Body of pancreas (tissue), 4 donors: ENCODE measurements around the gene SPAG9. TPM values are rescaled to one million over a fixed set of nuclear protein-coding genes. Genes with fewer than 3 reads are reported as not detected.
"Not testable (repeated sequence)": the region's sequence is repeated elsewhere in the genome, so short reads cannot be mapped to it uniquely, and the experiment has no call there.

Experiments used
- ATAC-seq: fragments of 150-250 bp; one replicate; pipeline ENCODE4 v1.9.1; 2016
- DNase-seq, 4 donors: peaks; one replicate each; pipeline ENCODE4 v3.0.0-alpha.2; 2019
- H3K27ac ChIP-seq, 4 donors: fragments of 200-600 bp; sonication (generic); 1 replicate in 3 of 4; 2 replicates in 1 of 4; pipeline versions ENCODE4 v1.5.1 to v1.6.1; 2016 to 2019; ENCODE audit warnings: mild to moderate bottlenecking in 1 of 4, mixed read lengths in 1 of 4, moderate library complexity in 1 of 4
- H3K27me3 ChIP-seq, 2 donors: fragments of 200-600 bp; sonication (generic); one replicate each; pipeline ENCODE4 v1.6.0; 2016; ENCODE audit warnings: mild to moderate bottlenecking in 1 of 2
- H3K36me3 ChIP-seq, 2 donors: fragments of 200-600 bp; sonication (generic); replicated peaks in 1 of 2; 2 replicates each; pipeline ENCODE4 v1.5.1; 2016; ENCODE audit warnings: low read depth in 2 of 2; ENCODE audit not compliant: insufficient read depth in 1 of 2
- H3K4me1 ChIP-seq: fragments of 200-600 bp; sonication (generic); one replicate; pipeline ENCODE4 v1.6.0; 2016
- H3K4me3 ChIP-seq, 2 donors: fragments of 200-600 bp; sonication (generic); 1 replicate in 1 of 2; 2 replicates in 1 of 2; pipeline ENCODE4 v1.5.1; 2016 to 2019
- H3K9me3 ChIP-seq, 3 donors: fragments of 200-600 bp; sonication (generic); 1 replicate in 2 of 3; 2 replicates in 1 of 3; pipeline ENCODE4 v1.5.1; 2016
- POLR2A ChIP-seq, 3 donors: fragments of 450-650 bp; IDR thresholded peaks; one replicate each; pipeline ENCODE4 v1.6.1; 2016; ENCODE audit warnings: antibody characterized with exemption in 3 of 3, mild to moderate bottlenecking in 2 of 3
- WGBS, 2 donors: methylation state at CpG; one replicate each; pipeline ENCODE4 v1.1.5; 2017; 5-methylcytosine and 5-hydroxymethylcytosine counted together
- intact Hi-C: fragments of 100-400 bp; cut with DNase I; formaldehyde crosslinking; loops from one replicate; pipeline ENCODE4 v1.15.1; 2023
- total RNA-seq, 2 donors: library from RNA; depleted of rRNA; stranded (reverse); fragments of >200 nt; gene quantifications; one replicate each; pipeline ENCODE4 v1.1.0, GENCODE V29; 2016
- TF ChIP-seq, protein P1 (sequence below), 7 experiments: fragments of 450-650 bp in 4 of 7; fragments of 200-600 bp in 3 of 7; sonication (generic) in 3 of 7; IDR thresholded peaks; one replicate each; pipeline ENCODE4 v1.5.1; 2016 to 2019; ENCODE audit warnings: antibody characterized with exemption in 7 of 7

SPAG9 gene
- total RNA-seq, 2 donors from 2014 or later = 49.8 to 76.8 TPM

DNA sequence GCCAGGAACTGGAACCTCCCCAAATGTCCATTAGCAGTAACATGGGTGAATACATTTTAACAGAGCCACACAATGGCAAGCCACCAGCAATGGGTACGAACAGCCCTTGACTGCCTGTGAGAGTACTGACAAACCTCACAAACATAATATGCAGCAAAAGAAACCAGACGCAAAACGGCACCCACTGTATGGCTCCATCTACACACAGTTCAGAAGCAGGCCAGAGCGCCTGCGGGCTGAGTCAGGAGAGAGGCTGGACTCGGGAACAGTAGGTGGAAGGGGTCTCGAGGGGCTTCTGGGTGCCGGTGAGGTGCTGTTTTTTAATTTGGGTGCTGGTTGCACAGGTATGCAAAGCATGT lies 177.1 kb downstream of the SPAG9 start:
- TF ChIP-seq, protein P1, sequence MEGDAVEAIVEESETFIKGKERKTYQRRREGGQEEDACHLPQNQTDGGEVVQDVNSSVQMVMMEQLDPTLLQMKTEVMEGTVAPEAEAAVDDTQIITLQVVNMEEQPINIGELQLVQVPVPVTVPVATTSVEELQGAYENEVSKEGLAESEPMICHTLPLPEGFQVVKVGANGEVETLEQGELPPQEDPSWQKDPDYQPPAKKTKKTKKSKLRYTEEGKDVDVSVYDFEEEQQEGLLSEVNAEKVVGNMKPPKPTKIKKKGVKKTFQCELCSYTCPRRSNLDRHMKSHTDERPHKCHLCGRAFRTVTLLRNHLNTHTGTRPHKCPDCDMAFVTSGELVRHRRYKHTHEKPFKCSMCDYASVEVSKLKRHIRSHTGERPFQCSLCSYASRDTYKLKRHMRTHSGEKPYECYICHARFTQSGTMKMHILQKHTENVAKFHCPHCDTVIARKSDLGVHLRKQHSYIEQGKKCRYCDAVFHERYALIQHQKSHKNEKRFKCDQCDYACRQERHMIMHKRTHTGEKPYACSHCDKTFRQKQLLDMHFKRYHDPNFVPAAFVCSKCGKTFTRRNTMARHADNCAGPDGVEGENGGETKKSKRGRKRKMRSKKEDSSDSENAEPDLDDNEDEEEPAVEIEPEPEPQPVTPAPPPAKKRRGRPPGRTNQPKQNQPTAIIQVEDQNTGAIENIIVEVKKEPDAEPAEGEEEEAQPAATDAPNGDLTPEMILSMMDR (IDR thresholded peaks at IDR 0.05) = no peak
- TF ChIP-seq POLR2A (IDR thresholded peaks at IDR 0.05) = no peak
- intact Hi-C loops = no loop called here
- Histone ChIP-seq H3K4me1 (peaks cover 70% of the 10 kb centered on the region), H3K36me3 (no peaks in the 10 kb centered on the region), H3K27ac (peak overlapping the region; percentile 97 to 99 (median 98)), H3K4me3 (no peak overlapping the region), H3K9me3 (no peaks in the 10 kb centered on the region), H3K27me3 (no peaks in the 10 kb centered on the region)
- 24 to 46% methylated on average over 8 of the region's 8 CpGs for WGBS, 2 donors
- no peak for ATAC-seq
- DNase-seq = peak in 3 of 4 donors; percentile 20 to 57 (median 28)

DNA sequence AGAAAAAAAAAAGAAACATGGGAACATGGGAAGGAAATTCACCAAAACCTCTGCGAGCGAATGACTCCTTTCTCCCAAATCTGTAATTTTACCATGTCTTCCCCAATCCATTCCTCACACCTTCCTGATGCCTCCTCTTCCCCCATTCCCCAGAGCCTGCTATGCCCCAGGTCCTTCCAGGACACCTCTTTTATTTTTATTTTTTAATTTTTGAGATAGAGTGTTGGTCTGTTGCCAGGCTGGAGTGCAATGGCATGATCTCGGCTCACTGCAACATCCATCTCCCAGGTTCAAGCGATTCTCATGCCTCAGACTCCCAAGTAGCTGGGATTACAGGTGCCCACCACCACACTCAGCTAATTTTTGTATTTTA lies 179.0 kb downstream of the SPAG9 start:
- peak in 1 of 3 donors; percentile 4 for TF ChIP-seq POLR2A (IDR thresholded peaks at IDR 0.05)
- DNase-seq = peak in 3 of 4 donors; percentile 4 to 46 (median 46)
- Histone ChIP-seq H3K4me1 (peaks cover 58% of the 10 kb centered on the region), H3K27ac (peak overlapping the region; percentile 62 to 99 (median 98))
- H3K27me3 ChIP-seq, intact Hi-C loops, H3K9me3 ChIP-seq, ATAC-seq, H3K36me3 ChIP-seq, H3K4me3 ChIP-seq: not testable (repeated sequence)
- 62 to 68% methylated on average over 4 of the region's 4 CpGs for WGBS, 2 donors

DNA sequence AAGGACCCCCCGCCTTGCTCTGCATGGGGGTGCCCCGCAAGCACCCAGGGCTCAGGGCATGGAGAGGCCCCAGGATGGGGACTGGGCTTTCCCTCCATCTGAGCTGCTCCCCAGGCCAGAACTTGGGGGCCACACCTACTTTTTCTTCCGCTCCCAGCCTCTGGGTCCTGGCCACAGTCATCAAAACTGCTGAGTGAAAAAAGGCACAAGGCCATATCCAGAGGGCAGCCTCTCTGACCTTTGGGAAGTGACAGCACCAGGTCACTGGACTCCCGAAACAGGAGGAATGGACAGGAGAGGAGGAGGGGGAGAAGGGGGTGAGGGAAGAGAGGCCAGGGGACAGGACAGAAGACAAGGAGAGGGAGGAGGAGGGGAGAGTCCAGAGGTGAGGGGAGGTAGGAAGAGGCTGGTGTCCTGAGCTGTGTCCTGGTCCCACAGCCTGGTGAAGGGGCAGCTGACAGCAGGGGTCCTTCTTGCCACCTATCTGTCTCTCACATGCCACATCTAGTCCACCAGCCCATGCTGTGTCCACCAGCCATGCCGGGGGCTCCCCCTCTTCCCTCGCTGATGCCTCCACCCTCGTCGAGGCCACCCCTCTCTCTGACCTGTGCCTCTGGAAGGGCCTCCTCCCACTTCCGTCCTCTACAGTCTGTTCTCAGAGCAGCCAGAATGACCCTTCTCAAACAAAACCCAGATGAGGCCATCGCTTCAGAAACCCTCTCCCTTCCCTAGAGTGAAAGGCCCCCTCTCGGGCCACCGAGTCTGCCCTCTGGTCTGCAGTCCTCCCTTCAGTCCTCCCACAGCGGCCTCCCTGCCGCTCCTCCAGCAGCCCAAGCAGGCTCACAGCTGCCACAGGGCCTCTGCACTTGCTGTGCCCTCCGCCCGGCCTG lies 180.6 kb downstream of the SPAG9 start:
- Histone ChIP-seq H3K4me3 (no peak overlapping the region), H3K9me3 (no peaks in the 10 kb centered on the region), H3K36me3 (no peaks in the 10 kb centered on the region), H3K4me1 (peaks cover 67% of the 10 kb centered on the region), H3K27me3 (no peaks in the 10 kb centered on the region), H3K27ac (peak overlapping the region in 2 of 4 donors; percentile 37 to 39)
- DNase-seq = peak in 1 of 4 donors; percentile 11
- 76 to 78% methylated on average over 14 to 16 of the region's 16 CpGs for WGBS, 2 donors
- TF ChIP-seq, protein P1 (IDR thresholded peaks at IDR 0.05) = no peak
- TF ChIP-seq POLR2A (IDR thresholded peaks at IDR 0.05) = no peak
- ATAC-seq = no peak
- intact Hi-C loops = no loop called here

DNA sequence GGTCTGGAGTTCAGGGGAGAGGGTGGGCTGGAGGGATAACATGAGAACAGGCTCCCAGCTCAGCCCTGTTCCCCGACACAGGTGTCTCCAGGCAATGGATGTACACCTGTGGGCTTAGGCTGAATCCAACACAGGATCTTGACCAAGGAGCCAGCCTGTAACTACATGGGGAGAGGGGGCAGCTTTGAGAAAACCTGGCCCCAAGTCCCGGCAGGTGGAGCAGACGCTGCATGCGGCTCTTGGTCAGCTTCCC lies 181.2 kb downstream of the SPAG9 start:
- Histone ChIP-seq H3K4me1 (peaks cover 67% of the 10 kb centered on the region), H3K27ac (peak overlapping the region in 2 of 4 donors; percentile 37 to 39), H3K27me3 (no peaks in the 10 kb centered on the region), H3K4me3 (no peak overlapping the region), H3K36me3 (no peaks in the 10 kb centered on the region), H3K9me3 (no peaks in the 10 kb centered on the region)
- TF ChIP-seq, protein P1 (IDR thresholded peaks at IDR 0.05) = no peak
- no peak for TF ChIP-seq POLR2A (IDR thresholded peaks at IDR 0.05)
- DNase-seq (no peak), ATAC-seq (no peak)
- intact Hi-C loops = no loop called here
- WGBS, 2 donors = 78% methylated on average over 4 of the region's 4 CpGs; no CpG with 5 or more reads in 1 of the 2 donors

DNA sequence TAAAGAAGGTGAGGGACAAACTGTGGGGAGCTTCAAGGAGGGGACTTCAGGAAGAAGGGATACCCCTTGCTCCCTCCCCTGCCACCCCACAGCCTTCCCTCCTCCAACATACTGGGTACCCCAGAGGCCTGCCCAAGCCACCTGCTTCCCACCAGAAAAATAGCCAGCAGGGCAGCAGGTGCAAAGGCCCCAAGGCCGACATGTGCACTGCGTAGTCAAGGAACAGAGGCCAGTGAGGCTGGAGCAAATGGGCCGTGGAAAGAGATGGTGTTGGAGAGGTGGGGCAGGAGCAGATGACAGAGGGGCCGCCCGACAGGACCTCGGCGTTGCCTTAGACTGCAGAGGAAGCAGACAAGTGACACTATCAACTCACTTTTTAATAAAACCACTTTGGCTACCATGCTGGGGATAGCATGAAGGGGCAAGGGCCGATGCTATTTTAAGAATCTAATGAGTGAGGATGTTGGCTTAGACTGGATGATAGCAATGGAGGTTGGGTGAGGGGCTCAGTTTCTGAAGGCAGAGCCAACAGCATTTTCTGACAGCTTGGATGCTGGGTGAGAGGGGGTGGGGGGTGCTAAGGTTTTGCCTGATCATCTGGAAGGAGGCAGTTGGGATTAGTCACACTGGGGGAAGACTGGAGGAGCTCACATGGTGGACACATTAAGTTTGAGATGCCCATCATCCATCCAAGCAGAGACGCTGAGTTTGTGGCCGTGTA lies 181.7 kb downstream of the SPAG9 start:
- no peaks in the 10 kb centered on the region for H3K36me3 ChIP-seq
- WGBS, 2 donors = 86 to 92% methylated on average over 10 of the region's 10 CpGs
- no peaks in the 10 kb centered on the region for H3K27me3 ChIP-seq
- peaks cover 67% of the 10 kb centered on the region for H3K4me1 ChIP-seq
- no peaks in the 10 kb centered on the region for H3K9me3 ChIP-seq
- no peak for DNase-seq
- TF ChIP-seq, protein P1 (IDR thresholded peaks at IDR 0.05) = no peak
- TF ChIP-seq POLR2A (IDR thresholded peaks at IDR 0.05) = no peak
- no peak overlapping the region for H3K4me3 ChIP-seq
- intact Hi-C loops = no loop called here
- H3K27ac ChIP-seq = peak overlapping the region in 1 of 4 donors; percentile 39
- no peak for ATAC-seq
